Astrocyte (in vitro differentiated cells and primary cell): Measurements from ENCODE around the gene CDK3. TPM values are rescaled to one million over a fixed set of nuclear protein-coding genes. Genes with fewer than 3 reads are reported as not detected.

Experiments
- DNase-seq: peaks from one replicate; pipeline ENCODE4 v3.0.0-alpha.2; 2010; ENCODE audit warnings: low read depth
- FAIRE-seq: peaks from 2 replicates; lab custom pipeline; 2011; peaks lifted over from hg19 to GRCh38; lab: Jason Lieb, UNC
- H2AFZ ChIP-seq: 2 replicates; pipeline ENCODE4 v1.6.0; 2012; ENCODE audit warnings: low read depth, low read length, inconsistent platforms
- H3K27ac ChIP-seq: 2 replicates; pipeline ENCODE4 v1.5.1; 2011; ENCODE audit warnings: low read depth, low read length, inconsistent platforms
- H3K27me3 ChIP-seq: 2 replicates; pipeline ENCODE4 v1.6.0; 2011; ENCODE audit warnings: low read length, inconsistent platforms; ENCODE audit not compliant: insufficient read depth
- H3K36me3 ChIP-seq: 2 replicates; pipeline ENCODE4 v1.5.1; 2011; ENCODE audit warnings: low read length, inconsistent platforms; ENCODE audit not compliant: insufficient read depth
- H3K4me1 ChIP-seq: 2 replicates; pipeline ENCODE4 v1.5.1; 2011; ENCODE audit warnings: low read length, inconsistent platforms; ENCODE audit not compliant: insufficient read depth
- H3K4me2 ChIP-seq: 2 replicates; pipeline ENCODE4 v1.6.0; 2012; ENCODE audit warnings: low read length, inconsistent platforms
- H3K4me3 ChIP-seq: 2 replicates; pipeline ENCODE4 v1.5.1; 2011; ENCODE audit warnings: low read depth, mild to moderate bottlenecking, low read length, inconsistent platforms; ENCODE audit not compliant: insufficient read depth
- H3K79me2 ChIP-seq: 2 replicates; pipeline ENCODE4 v1.6.0; 2012; ENCODE audit warnings: mild to moderate bottlenecking, low read length, inconsistent platforms; ENCODE audit not compliant: insufficient read depth
- H3K9ac ChIP-seq: 2 replicates; pipeline ENCODE4 v1.6.0; 2012; ENCODE audit warnings: mild to moderate bottlenecking, low read length, inconsistent platforms
- H3K9me3 ChIP-seq: 2 replicates; pipeline ENCODE4 v1.5.1; 2012; ENCODE audit warnings: low read depth, mild to moderate bottlenecking, low read length, inconsistent platforms; ENCODE audit not compliant: insufficient read depth
- H4K20me1 ChIP-seq: 2 replicates; pipeline ENCODE4 v1.6.0; 2012; ENCODE audit warnings: low read length, inconsistent platforms; ENCODE audit not compliant: insufficient read depth
- H3K27ac Mint-ChIP-seq: one replicate; pipeline ENCODE4 v1.8.0; 2021; ENCODE audit warnings: mild to moderate bottlenecking, mixed read lengths; ENCODE audit not compliant: unreplicated experiment
- H3K27me3 Mint-ChIP-seq: one replicate; pipeline ENCODE4 v1.8.0; 2021; ENCODE audit warnings: low read depth, mixed read lengths; ENCODE audit not compliant: unreplicated experiment
- H3K36me3 Mint-ChIP-seq: one replicate; pipeline ENCODE4 v1.8.0; 2021; ENCODE audit warnings: low read depth, mixed read lengths; ENCODE audit not compliant: unreplicated experiment
- H3K4me1 Mint-ChIP-seq: one replicate; pipeline ENCODE4 v1.8.0; 2021; ENCODE audit warnings: low read depth, mixed read lengths; ENCODE audit not compliant: unreplicated experiment
- H3K4me3 Mint-ChIP-seq: one replicate; pipeline ENCODE4 v1.8.0; 2021; ENCODE audit warnings: mild to moderate bottlenecking, moderate library complexity, mixed read lengths; ENCODE audit not compliant: unreplicated experiment
- H3K9me3 Mint-ChIP-seq: one replicate; pipeline ENCODE4 v1.8.0; 2021; ENCODE audit warnings: mild to moderate bottlenecking, mixed read lengths; ENCODE audit not compliant: unreplicated experiment
- EZH2 ChIP-seq: IDR thresholded peaks from 2 replicates; pipeline ENCODE4 v1.6.1; 2012; ENCODE audit warnings: mild to moderate bottlenecking, low read length, inconsistent platforms; ENCODE audit not compliant: insufficient read depth
- total RNA-seq: library from RNA; stranded (reverse); gene quantifications from 2 replicates; pipeline ENCODE4 v1.2.1, GENCODE V29; 2021
- TF ChIP-seq, protein P1 (sequence below): IDR thresholded peaks from 2 replicates; pipeline ENCODE4 v1.5.1; 2011; ENCODE audit warnings: low read depth, mild to moderate bottlenecking, inconsistent platforms, low read length, moderate library complexity; ENCODE audit not compliant: insufficient read depth

Gene CDK3
- total RNA-seq, 1 donor from 2014 or later: 5.0 TPM

DNA sequence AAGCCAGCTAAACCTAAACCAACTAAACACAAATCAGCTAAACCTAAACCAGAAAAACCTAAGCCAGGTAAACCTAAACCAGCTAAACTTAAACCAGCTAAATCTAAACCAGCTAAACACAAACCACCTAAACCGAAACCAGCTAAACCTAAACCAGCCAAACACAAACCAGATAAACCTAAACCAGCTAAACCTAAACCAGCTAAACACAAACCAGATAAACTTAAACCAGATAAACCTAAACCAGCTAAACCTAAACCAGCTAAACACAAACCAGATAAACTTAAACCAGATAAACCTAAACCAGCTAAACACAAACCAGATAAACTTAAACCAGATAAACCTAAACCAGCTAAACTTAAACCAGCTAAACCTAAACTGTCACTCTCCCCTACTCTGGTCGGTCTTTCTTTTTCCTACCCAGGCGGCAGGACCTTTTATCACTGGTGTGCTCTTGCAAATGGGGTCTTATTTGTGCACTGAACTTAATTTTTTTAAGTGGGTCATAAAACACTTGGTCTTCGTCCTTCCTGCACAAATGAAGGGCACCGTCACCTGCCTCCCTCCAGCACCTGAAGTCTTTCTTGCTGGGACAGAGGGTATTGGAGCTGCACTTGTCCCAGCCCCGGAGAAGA lies 19.3 kb downstream of the CDK3 start:
- H3K27me3 Mint-ChIP-seq: peaks cover 29% of the 10 kb centered on the region
- H2AFZ ChIP-seq: no peak overlapping the region
- TF ChIP-seq, protein P1, sequence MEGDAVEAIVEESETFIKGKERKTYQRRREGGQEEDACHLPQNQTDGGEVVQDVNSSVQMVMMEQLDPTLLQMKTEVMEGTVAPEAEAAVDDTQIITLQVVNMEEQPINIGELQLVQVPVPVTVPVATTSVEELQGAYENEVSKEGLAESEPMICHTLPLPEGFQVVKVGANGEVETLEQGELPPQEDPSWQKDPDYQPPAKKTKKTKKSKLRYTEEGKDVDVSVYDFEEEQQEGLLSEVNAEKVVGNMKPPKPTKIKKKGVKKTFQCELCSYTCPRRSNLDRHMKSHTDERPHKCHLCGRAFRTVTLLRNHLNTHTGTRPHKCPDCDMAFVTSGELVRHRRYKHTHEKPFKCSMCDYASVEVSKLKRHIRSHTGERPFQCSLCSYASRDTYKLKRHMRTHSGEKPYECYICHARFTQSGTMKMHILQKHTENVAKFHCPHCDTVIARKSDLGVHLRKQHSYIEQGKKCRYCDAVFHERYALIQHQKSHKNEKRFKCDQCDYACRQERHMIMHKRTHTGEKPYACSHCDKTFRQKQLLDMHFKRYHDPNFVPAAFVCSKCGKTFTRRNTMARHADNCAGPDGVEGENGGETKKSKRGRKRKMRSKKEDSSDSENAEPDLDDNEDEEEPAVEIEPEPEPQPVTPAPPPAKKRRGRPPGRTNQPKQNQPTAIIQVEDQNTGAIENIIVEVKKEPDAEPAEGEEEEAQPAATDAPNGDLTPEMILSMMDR: no peak
- TF ChIP-seq EZH2: no peak
- H3K36me3 ChIP-seq: no peaks in the 10 kb centered on the region
- H3K27ac Mint-ChIP-seq: no peak overlapping the region
- FAIRE-seq: no peak
- H3K4me3 ChIP-seq: no peak overlapping the region
- H3K4me3 Mint-ChIP-seq: no peak overlapping the region
- H3K27ac ChIP-seq: no peak overlapping the region
- no peaks in the 10 kb centered on the region for H3K79me2 ChIP-seq
- no peaks in the 10 kb centered on the region for H3K4me1 Mint-ChIP-seq
- H3K4me2 ChIP-seq: no peak overlapping the region
- H3K9ac ChIP-seq: no peak overlapping the region
- no peaks in the 10 kb centered on the region for H3K4me1 ChIP-seq
- DNase-seq: no peak
- H3K9me3 ChIP-seq: no peaks in the 10 kb centered on the region
- H3K27me3 ChIP-seq: no peaks in the 10 kb centered on the region
- no peaks in the 10 kb centered on the region for H4K20me1 ChIP-seq
- H3K36me3 Mint-ChIP-seq: no peaks in the 10 kb centered on the region
- no peaks in the 10 kb centered on the region for H3K9me3 Mint-ChIP-seq

DNA sequence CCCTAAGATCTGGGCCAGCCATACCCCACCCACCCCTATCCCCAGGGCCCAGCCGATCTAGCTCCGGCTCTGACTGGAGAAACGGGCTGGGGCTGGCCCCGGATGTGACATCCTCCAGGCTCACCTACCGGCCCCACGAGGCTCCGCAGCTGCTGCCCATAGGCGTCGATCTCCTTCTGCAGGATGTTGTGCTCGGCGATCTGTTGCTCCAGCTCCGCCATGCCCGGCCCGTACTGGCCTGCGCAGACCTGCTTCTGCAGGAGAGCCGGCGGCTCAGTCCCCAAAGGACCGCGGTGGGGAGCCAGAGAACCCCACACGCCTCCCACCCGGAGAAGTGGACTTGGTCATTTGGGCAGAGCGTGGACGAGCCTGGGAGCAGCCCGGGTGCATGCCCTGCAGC lies 21.6 kb downstream of the CDK3 start:
- no peak overlapping the region for H3K9ac ChIP-seq
- H3K27ac Mint-ChIP-seq: no peak overlapping the region
- H3K9me3 ChIP-seq: no peaks in the 10 kb centered on the region
- H4K20me1 ChIP-seq: no peaks in the 10 kb centered on the region
- no peaks in the 10 kb centered on the region for H3K4me1 ChIP-seq
- no peaks in the 10 kb centered on the region for H3K9me3 Mint-ChIP-seq
- DNase-seq (no peak), FAIRE-seq (no peak)
- H3K4me2 ChIP-seq: no peak overlapping the region
- TF ChIP-seq EZH2: no peak
- TF ChIP-seq, protein P1: no peak
- no peaks in the 10 kb centered on the region for H3K27me3 ChIP-seq
- H3K4me1 Mint-ChIP-seq: no peaks in the 10 kb centered on the region
- no peaks in the 10 kb centered on the region for H3K36me3 ChIP-seq
- no peak overlapping the region for H3K27ac ChIP-seq
- no peaks in the 10 kb centered on the region for H3K79me2 ChIP-seq
- no peak overlapping the region for H3K4me3 ChIP-seq
- H3K27me3 Mint-ChIP-seq: peaks cover 19% of the 10 kb centered on the region
- no peak overlapping the region for H3K4me3 Mint-ChIP-seq
- H3K36me3 Mint-ChIP-seq: no peaks in the 10 kb centered on the region
- H2AFZ ChIP-seq: no peak overlapping the region
